Fibroblast of lung (primary cell): ENCODE results near the gene ZNF83. TPM values are rescaled to one million over a fixed set of nuclear protein-coding genes. Genes with fewer than 3 reads are reported as not detected.
"Not testable (repeated sequence)": the region's sequence is repeated elsewhere in the genome, so short reads cannot be mapped to it uniquely, and the experiment has no call there.

Source experiments
- DNase-seq, 2 donors: peaks; one replicate each; pipeline versions ENCODE4 v3.0.0 to v3.0.0-alpha.2; 2010; ENCODE audit warnings: low read depth in 2 of 2
- H2AFZ ChIP-seq: 2 replicates; pipeline ENCODE4 v1.5.1; 2012; ENCODE audit warnings: low read length, control low read depth, inconsistent platforms
- H3K27ac ChIP-seq: 2 replicates; pipeline ENCODE4 v1.5.1; 2011; ENCODE audit warnings: low read length, control low read depth; ENCODE audit not compliant: insufficient read depth
- H3K27me3 ChIP-seq: 2 replicates; pipeline ENCODE4 v1.5.1; 2011; ENCODE audit warnings: mild to moderate bottlenecking, low read length; ENCODE audit not compliant: control insufficient read depth, insufficient read depth
- H3K36me3 ChIP-seq: 2 replicates; pipeline ENCODE4 v1.5.1; 2011; ENCODE audit warnings: low read length; ENCODE audit not compliant: control insufficient read depth, insufficient read depth
- H3K4me1 ChIP-seq: 2 replicates; pipeline ENCODE4 v1.5.1; 2011; ENCODE audit warnings: low read length; ENCODE audit not compliant: control insufficient read depth, insufficient read depth; ENCODE audit errors: extremely low read depth
- H3K4me2 ChIP-seq: 2 replicates; pipeline ENCODE4 v1.5.1; 2011; ENCODE audit warnings: low read length, control low read depth; ENCODE audit not compliant: insufficient read depth; ENCODE audit errors: extremely low read depth
- H3K4me3 ChIP-seq, 4 experiments: fragments of 200-600 bp in 1 of 4; sonication (generic) in 1 of 4; replicated peaks in 1 of 4; 2 replicates each; pipeline ENCODE4 v1.5.1; 2011 to 2016; ENCODE audit warnings: low read length in 4 of 4, low read depth in 3 of 4, mild to moderate bottlenecking in 3 of 4, control low read depth in 2 of 4, inconsistent platforms in 1 of 4, mixed read lengths in 1 of 4; ENCODE audit not compliant: insufficient read depth in 1 of 4; ENCODE audit errors: control extremely low read depth in 1 of 4
- H3K79me2 ChIP-seq: 2 replicates; pipeline ENCODE4 v1.5.1; 2012; ENCODE audit warnings: mild to moderate bottlenecking, low read length, inconsistent platforms; ENCODE audit not compliant: control insufficient read depth, insufficient read depth
- H3K9ac ChIP-seq: 2 replicates; pipeline ENCODE4 v1.5.1; 2011; ENCODE audit warnings: mild to moderate bottlenecking, low read length, control low read depth; ENCODE audit not compliant: insufficient read depth
- H3K9me3 ChIP-seq: 2 replicates; pipeline ENCODE4 v1.5.1; 2012; ENCODE audit warnings: low read depth, low read length; ENCODE audit not compliant: control insufficient read depth, insufficient read depth
- H4K20me1 ChIP-seq: 2 replicates; pipeline ENCODE4 v1.5.1; 2011; ENCODE audit warnings: low read length; ENCODE audit not compliant: control insufficient read depth, insufficient read depth; ENCODE audit errors: extremely low read depth
- CTCF ChIP-seq, 2 donors: IDR thresholded peaks in 1 of 2; conservative IDR thresholded peaks in 1 of 2; 1 replicate in 1 of 2; 2 replicates in 1 of 2; pipeline ENCODE4 v1.5.1; 2011 to 2012; ENCODE audit warnings: low read length in 2 of 2, control low read depth in 1 of 2, inconsistent platforms in 1 of 2, low read depth in 1 of 2, mild to moderate bottlenecking in 1 of 2
- EZH2 ChIP-seq: IDR thresholded peaks from 2 replicates; pipeline ENCODE4 v1.5.1; 2012; ENCODE audit warnings: low read length, control low read depth, mild to moderate bottlenecking; ENCODE audit errors: missing control alignments
- polyA plus RNA-seq, 2 donors: library from polyadenylated mRNA; depleted of rRNA in 1 of 2; stranded (reverse) in 1 of 2; unstranded in 1 of 2; fragments of >200 nt; gene quantifications; 2 replicates each; pipeline ENCODE4 v1.2.1, GENCODE V29; 2011 to 2012; ENCODE audit warnings: missing spikeins in 1 of 2
- total RNA-seq: library from RNA; depleted of rRNA; stranded (reverse); fragments of >200 nt; gene quantifications from 2 replicates; pipeline ENCODE4 v1.2.1, GENCODE V29; 2014

Gene ZNF83
- total and polyA plus RNA-seq, 2 donors (not counting 1 experiment from before 2014, with no cell fraction given): 27.2 to 60.6 TPM

GRCh38 chr19:52584736-52585440 lies 53.3 kb downstream of the ZNF83 start:
- no peak overlapping the region for H3K4me2 ChIP-seq
- TF ChIP-seq CTCF (conservative IDR thresholded peaks at IDR 0.05 in 1 of 2, IDR thresholded peaks at IDR 0.05 in 1 of 2; ENCODE audit: low read depth in 1 of 2, low read length in 2 of 2) (no peak), EZH2 (no peak)

GRCh38 chr19:52570000-52570861 lies 67.9 kb downstream of the ZNF83 start, which contains the start of gene ZNF701:
TSS of gene ZNF701 (plus strand) at chr19:52570287. CDS start at chr19:52574148, 3,861 bp downstream.
- Histone ChIP-seq H3K27me3 (no peaks in the 10 kb centered on the region), H4K20me1 (no peaks in the 10 kb centered on the region), H3K27ac (peak within 1 kb of the TSS; percentile 87), H3K9ac (peak within 1 kb of the TSS; percentile 72), H3K9me3 (no peaks in the 10 kb centered on the region), H2AFZ (peak within 1 kb of the TSS; percentile 90), H3K4me2 (peak within 1 kb of the TSS; percentile 85), H3K4me1 (no peaks in the 10 kb centered on the region), H3K4me3 (peak within 1 kb of the TSS; percentile 70 to 88 (median 80)), H3K79me2 (no peaks in the 10 kb centered on the region), H3K36me3 (peaks cover 5% of the 10 kb centered on the region)
- DNase-seq: peak; percentile 87 to 92
- TF ChIP-seq EZH2: no peak
- TF ChIP-seq CTCF (conservative IDR thresholded peaks at IDR 0.05 in 1 of 2, IDR thresholded peaks at IDR 0.05 in 1 of 2; ENCODE audit: low read depth in 1 of 2, low read length in 2 of 2): no peak

More at GRCh38 chr19:52584736-52585440, 53.3 kb downstream of the ZNF83 start:
- Histone ChIP-seq H3K27ac (no peak overlapping the region), H3K4me1 (no peaks in the 10 kb centered on the region), H4K20me1 (no peaks in the 10 kb centered on the region), H3K4me3 (peak overlapping the region in 2 of 4 experiments; percentile 5 to 10), H3K9ac (no peak overlapping the region), H3K79me2 (no peaks in the 10 kb centered on the region), H3K36me3 (no peaks in the 10 kb centered on the region), H2AFZ (no peak overlapping the region), H3K9me3 (no peaks in the 10 kb centered on the region), H3K27me3 (no peaks in the 10 kb centered on the region)
- DNase-seq: peak in 1 of 2 donors; percentile 5

- H3K79me2 ChIP-seq, H3K9me3 ChIP-seq, H3K9ac ChIP-seq, H4K20me1 ChIP-seq, H3K4me1 ChIP-seq, H3K36me3 ChIP-seq, H3K27me3 ChIP-seq: not testable (repeated sequence)
- Histone ChIP-seq H3K27ac (peak overlapping the region; percentile 13), H3K4me3 (peak overlapping the region; percentile 8 to 88 (median 56)), H2AFZ (peak overlapping the region; percentile 17), H3K4me2 (peak overlapping the region; percentile 69)
- peak in 1 of 2 donors; percentile 57 for DNase-seq
Observed at GRCh38 chr19:52569638-52569999, 68.5 kb downstream of the ZNF83 start.
